GM12874 (cell line): ENCODE measurements around the gene RGS1.

Experiments
- CTCF ChIP-seq: IDR thresholded peaks from 2 replicates; pipeline ENCODE4 v1.5.1; 2011; ENCODE audit warnings: low read depth, mild to moderate bottlenecking, control low read depth, low read length, moderate library complexity; ENCODE audit not compliant: insufficient read depth

RGS1 gene

GRCh38 chr1:192535916-192536664, 39.5 kb upstream of the RGS1 start:
- TF ChIP-seq CTCF: no peak

GRCh38 chr1:192538407-192539296, 36.9 kb upstream of the RGS1 start:
- no peak for TF ChIP-seq CTCF

GRCh38 chr1:192539297-192540092, 36.1 kb upstream of the RGS1 start:
- TF ChIP-seq CTCF: no peak

GRCh38 chr1:192543445-192543844, 32.1 kb upstream of the RGS1 start:
- TF ChIP-seq CTCF: no peak

GRCh38 chr1:192545896-192546521, 29.6 kb upstream of the RGS1 start:
- TF ChIP-seq CTCF: peak; percentile 34; the same call in 1 of the 2 replicates

- TF ChIP-seq CTCF: no peak
Measured at GRCh38 chr1:192546596-192547190, 28.9 kb upstream of the RGS1 start.
